OCI-LY3 (cell line): Measurements from ENCODE around the gene ETV7.

ENCODE experiments used
- H2AFZ ChIP-seq: fragments of 200-600, 300-600 bp; shearing (Covaris generic); 2 replicates; pipeline ENCODE4 v1.6.0; 2014; ENCODE audit warnings: antibody characterized with exemption, low read depth, low read length
- H3K27ac ChIP-seq: fragments of 200-600, 300-600 bp; sonication (generic); 2 replicates; pipeline ENCODE4 v1.5.1; 2014; ENCODE audit warnings: mild to moderate bottlenecking, low read length, moderate library complexity, mixed read lengths
- H3K27me3 ChIP-seq: fragments of 200-600, 300-600 bp; sonication (generic); 2 replicates; pipeline ENCODE4 v1.6.1; 2014; ENCODE audit warnings: low read depth, low read length, mixed read lengths
- H3K36me3 ChIP-seq: fragments of 200-600, 300-600 bp; sonication (generic); replicated peaks from 2 replicates; pipeline ENCODE3; 2014; ENCODE audit warnings: low read depth, low read length, mixed read lengths
- H3K4me1 ChIP-seq: fragments of 300-600, 200-600 bp; sonication (generic); 2 replicates; pipeline ENCODE4 v1.6.1; 2014; ENCODE audit warnings: low read length, mixed read lengths
- H3K4me2 ChIP-seq: fragments of 200-600, 300-600 bp; sonication (generic); 2 replicates; pipeline ENCODE4 v1.6.1; 2014; ENCODE audit warnings: low read length, mixed read lengths
- H3K4me3 ChIP-seq: fragments of 300-600, 200-600 bp; sonication (generic); 2 replicates; pipeline ENCODE4 v1.5.1; 2014; ENCODE audit warnings: antibody characterized with exemption, mild to moderate bottlenecking, low read length, moderate library complexity
- H3K79me2 ChIP-seq: fragments of 300-600, 200-600 bp; shearing (Covaris generic); 2 replicates; pipeline ENCODE4 v1.6.1; 2014; ENCODE audit warnings: mild to moderate bottlenecking, low read length, mixed read lengths
- H3K9ac ChIP-seq: fragments of 300-600, 200-600 bp; shearing (Covaris generic); 2 replicates; pipeline ENCODE4 v1.6.0; 2014; ENCODE audit warnings: mild to moderate bottlenecking, low read length, moderate library complexity
- H3K9me3 ChIP-seq: fragments of 200-600, 300-600 bp; shearing (Covaris generic); 2 replicates; pipeline ENCODE4 v1.6.1; 2014; ENCODE audit warnings: low read length, mixed read lengths; ENCODE audit not compliant: insufficient read depth
- H4K20me1 ChIP-seq: fragments of 200-600, 300-600 bp; sonication (generic); 2 replicates; pipeline ENCODE4 v1.6.1; 2016; ENCODE audit warnings: low read length, mixed read lengths; ENCODE audit not compliant: insufficient read depth
- CTCF ChIP-seq: fragments of 200-600, 300-600 bp; sonication (generic); IDR thresholded peaks from 2 replicates; pipeline ENCODE4 v1.5.1; 2014; ENCODE audit warnings: antibody characterized with exemption, low read length, low read depth
- EZH2phosphoT487 ChIP-seq: fragments of 200-600 bp; shearing (Covaris generic); IDR thresholded peaks from 2 replicates; pipeline ENCODE4 v1.6.1; 2018; ENCODE audit warnings: antibody characterized with exemption, mixed run types, low read depth

The ETV7 gene

DNA sequence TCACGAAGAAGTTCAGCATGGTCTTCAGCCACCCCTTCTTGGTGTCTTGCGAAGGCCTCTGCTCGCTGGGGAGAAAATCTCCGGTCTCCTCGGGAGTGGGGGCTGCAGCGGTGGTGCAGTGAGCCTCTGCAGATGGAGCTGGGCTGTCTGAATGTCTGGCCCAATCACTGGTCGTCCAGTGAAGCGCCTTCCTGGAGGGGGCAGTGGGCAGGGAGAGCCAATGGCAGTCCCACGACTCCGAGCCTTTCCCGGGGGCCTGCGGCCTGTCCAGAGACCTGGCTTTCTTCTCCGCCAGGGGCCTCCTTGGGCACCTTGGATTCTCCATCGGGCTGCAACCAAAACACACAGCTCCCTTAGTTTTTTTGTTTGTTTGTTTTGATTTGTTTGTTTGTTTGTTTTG is 57.1 kb downstream of the ETV7 start:
- H3K36me3 ChIP-seq, result no peaks in the 10 kb centered on the region
- H3K9me3 ChIP-seq, result no peaks in the 10 kb centered on the region
- no peak overlapping the region for H3K9ac ChIP-seq
- H3K4me2 ChIP-seq, result no peak overlapping the region
- peaks cover 9% of the 10 kb centered on the region; the same call in 1 of the 2 replicates for H3K4me1 ChIP-seq
- no peak for TF ChIP-seq EZH2phosphoT487
- TF ChIP-seq CTCF, result no peak
- peaks cover 56% of the 10 kb centered on the region for H3K27me3 ChIP-seq
- no peak overlapping the region for H3K27ac ChIP-seq
- no peak overlapping the region for H2AFZ ChIP-seq
- no peaks in the 10 kb centered on the region for H4K20me1 ChIP-seq
- no peak overlapping the region for H3K4me3 ChIP-seq
- H3K79me2 ChIP-seq, result no peaks in the 10 kb centered on the region

DNA sequence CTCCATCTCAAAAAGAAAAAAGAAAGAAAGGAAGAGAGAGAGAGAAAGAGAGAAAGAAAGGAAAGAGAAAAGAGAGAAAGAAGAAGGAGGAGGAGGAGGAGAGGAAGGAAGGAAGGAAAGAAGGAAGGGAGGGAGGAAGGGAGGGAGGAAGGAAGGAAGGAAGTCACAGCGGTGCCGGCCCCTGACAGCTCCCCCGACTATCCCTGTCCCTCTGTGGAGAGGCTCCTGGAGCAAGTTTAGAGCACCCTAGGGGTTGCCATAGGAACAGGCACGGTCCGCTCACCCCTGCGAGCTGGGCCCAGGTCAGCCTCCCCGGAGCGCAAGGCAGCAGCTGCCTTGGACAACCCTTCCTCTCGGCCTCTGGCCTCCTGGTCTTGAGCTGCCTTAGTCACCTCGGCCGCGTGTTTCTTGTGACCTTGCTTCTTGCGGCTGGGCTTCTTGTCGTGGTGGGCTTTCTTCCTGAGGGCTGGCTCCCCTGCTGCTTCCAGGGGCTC is 57.6 kb downstream of the ETV7 start:
- H2AFZ ChIP-seq, result no peak overlapping the region
- H3K27me3 ChIP-seq, result peaks cover 51% of the 10 kb centered on the region
- no peak overlapping the region for H3K4me3 ChIP-seq
- H3K4me1 ChIP-seq, result peaks cover 9% of the 10 kb centered on the region; the same call in 1 of the 2 replicates
- H3K4me2 ChIP-seq, result no peak overlapping the region
- H3K27ac ChIP-seq, result no peak overlapping the region
- H3K36me3 ChIP-seq, result no peaks in the 10 kb centered on the region
- H3K9me3 ChIP-seq, result no peaks in the 10 kb centered on the region
- no peak overlapping the region for H3K9ac ChIP-seq
- H3K79me2 ChIP-seq, result no peaks in the 10 kb centered on the region
- TF ChIP-seq EZH2phosphoT487, result no peak
- no peak for TF ChIP-seq CTCF
- H4K20me1 ChIP-seq, result no peaks in the 10 kb centered on the region

- H3K27ac ChIP-seq, result no peak overlapping the region
- H3K27me3 ChIP-seq, result peaks cover 39% of the 10 kb centered on the region
- no peak overlapping the region for H3K9ac ChIP-seq
- H3K4me3 ChIP-seq, result no peak overlapping the region
- no peak overlapping the region for H3K4me2 ChIP-seq
- H3K79me2 ChIP-seq, result no peaks in the 10 kb centered on the region
- H2AFZ ChIP-seq, result no peak overlapping the region
- TF ChIP-seq CTCF (no peak), EZH2phosphoT487 (no peak)
- H3K4me1 ChIP-seq, result peaks cover 2% of the 10 kb centered on the region; the same call in 1 of the 2 replicates
- H3K9me3 ChIP-seq, result no peaks in the 10 kb centered on the region
- H4K20me1 ChIP-seq, result no peaks in the 10 kb centered on the region
- H3K36me3 ChIP-seq, result no peaks in the 10 kb centered on the region
Observed at GRCh38 chr6:36328600-36328999, 58.9 kb downstream of the ETV7 start.

DNA sequence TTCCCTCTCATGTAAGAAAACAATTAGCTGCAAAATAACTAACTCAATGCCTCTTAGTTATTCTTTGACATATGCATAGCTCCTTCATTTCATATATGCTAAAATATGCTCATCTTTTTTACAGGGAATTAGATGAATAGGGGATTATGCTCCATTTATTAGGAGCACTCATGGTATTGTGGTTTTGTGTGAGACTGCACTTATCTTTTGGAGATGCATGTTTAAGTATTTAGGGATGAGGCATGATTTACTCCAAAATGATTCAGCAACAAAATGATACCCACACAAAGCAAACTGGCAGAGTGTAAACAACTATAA is 59.6 kb downstream of the ETV7 start:
- Histone ChIP-seq H3K79me2 (no peaks in the 10 kb centered on the region), H2AFZ (no peak overlapping the region), H3K9me3 (no peaks in the 10 kb centered on the region), H3K9ac (no peak overlapping the region), H3K27ac (no peak overlapping the region), H3K4me2 (no peak overlapping the region), H3K36me3 (no peaks in the 10 kb centered on the region), H3K4me1 (no peaks in the 10 kb centered on the region), H4K20me1 (no peaks in the 10 kb centered on the region), H3K4me3 (no peak overlapping the region), H3K27me3 (peaks cover 31% of the 10 kb centered on the region)
- TF ChIP-seq EZH2phosphoT487 (no peak), CTCF (no peak)
